ENCODE data around the gene LAMA2.
"Not testable (repeated sequence)": the region's sequence is repeated elsewhere in the genome, so short reads cannot be mapped to it uniquely, and the experiment has no call there.

The LAMA2 gene

GRCh38 chr6:129008591-129008990 is 125.7 kb downstream of the LAMA2 start:
- DNase-seq (ENCODE audit: low read depth in 2 of 2): no peak

- DNase-seq (ENCODE audit: low read depth in 2 of 2): no peak
These were observed 126.9 kb downstream of the LAMA2 start for GRCh38 chr6:129009851-129010250.

- no peak for DNase-seq (ENCODE audit: low read depth in 2 of 2)
These were observed 131.4 kb downstream of the LAMA2 start for GRCh38 chr6:129014302-129014701.

- DNase-seq (ENCODE audit: low read depth in 2 of 2): no peak
These were observed 132.8 kb downstream of the LAMA2 start for GRCh38 chr6:129015721-129016120.

- DNase-seq (ENCODE audit: low read depth in 2 of 2): no peak
These were observed 133.9 kb downstream of the LAMA2 start for GRCh38 chr6:129016844-129017243.

- DNase-seq (ENCODE audit: low read depth in 2 of 2): no peak
These were observed 139.1 kb downstream of the LAMA2 start for GRCh38 chr6:129022011-129022553.

- DNase-seq (ENCODE audit: low read depth in 2 of 2): no peak
These were observed 143.7 kb downstream of the LAMA2 start for GRCh38 chr6:129026601-129027000.

- no peak for DNase-seq (ENCODE audit: low read depth in 2 of 2)
These were observed 146.8 kb downstream of the LAMA2 start for GRCh38 chr6:129029778-129030177.

- no peak for DNase-seq (ENCODE audit: low read depth in 2 of 2)
These were observed 147.3 kb downstream of the LAMA2 start for GRCh38 chr6:129030215-129030614.

GRCh38 chr6:129031051-129031599 is 148.2 kb downstream of the LAMA2 start:
- DNase-seq (ENCODE audit: low read depth in 2 of 2): no peak

- no peak for DNase-seq (ENCODE audit: low read depth in 2 of 2)
These were observed 149.7 kb downstream of the LAMA2 start for GRCh38 chr6:129032602-129033001.

- no peak for DNase-seq (ENCODE audit: low read depth in 2 of 2)
These were observed 150.2 kb downstream of the LAMA2 start for GRCh38 chr6:129033180-129033579.

GRCh38 chr6:129033581-129033980 is 150.6 kb downstream of the LAMA2 start:
- no peak for DNase-seq (ENCODE audit: low read depth in 2 of 2)

GRCh38 chr6:129041563-129041962 is 158.6 kb downstream of the LAMA2 start:
- DNase-seq (ENCODE audit: low read depth in 2 of 2): no peak

- DNase-seq (ENCODE audit: low read depth in 2 of 2): no peak
These were observed 163.6 kb downstream of the LAMA2 start for GRCh38 chr6:129046526-129046925.

GRCh38 chr6:129047834-129048233 is 164.9 kb downstream of the LAMA2 start:
- no peak for DNase-seq (ENCODE audit: low read depth in 2 of 2)

GRCh38 chr6:129050086-129050485 is 167.1 kb downstream of the LAMA2 start:
- no peak for DNase-seq (ENCODE audit: low read depth in 2 of 2)

GRCh38 chr6:129053143-129053542 is 170.2 kb downstream of the LAMA2 start:
- DNase-seq (ENCODE audit: low read depth in 2 of 2): not testable (repeated sequence)

GRCh38 chr6:129055796-129056195 is 172.9 kb downstream of the LAMA2 start:
- no peak for DNase-seq (ENCODE audit: low read depth in 2 of 2)

GRCh38 chr6:129059650-129060049 is 176.7 kb downstream of the LAMA2 start:
- DNase-seq (ENCODE audit: low read depth in 2 of 2): no peak

GRCh38 chr6:129069006-129069405 is 186.1 kb downstream of the LAMA2 start:
- DNase-seq (ENCODE audit: low read depth in 2 of 2): no peak

- DNase-seq (ENCODE audit: low read depth in 2 of 2): no peak
These were observed 190.1 kb downstream of the LAMA2 start for GRCh38 chr6:129073051-129073450.

- no peak for DNase-seq (ENCODE audit: low read depth in 2 of 2)
These were observed 190.9 kb downstream of the LAMA2 start for GRCh38 chr6:129073691-129074395.
